ENCODE data around the gene ANKRD13C.
"Not testable (repeated sequence)": the region's sequence is repeated elsewhere in the genome, so short reads cannot be mapped to it uniquely, and the experiment has no call there.

The ANKRD13C gene

GRCh38 chr1:70358921-70359564 is 4.5 kb upstream of the ANKRD13C start:
- DNase-seq: no peak

DNA sequence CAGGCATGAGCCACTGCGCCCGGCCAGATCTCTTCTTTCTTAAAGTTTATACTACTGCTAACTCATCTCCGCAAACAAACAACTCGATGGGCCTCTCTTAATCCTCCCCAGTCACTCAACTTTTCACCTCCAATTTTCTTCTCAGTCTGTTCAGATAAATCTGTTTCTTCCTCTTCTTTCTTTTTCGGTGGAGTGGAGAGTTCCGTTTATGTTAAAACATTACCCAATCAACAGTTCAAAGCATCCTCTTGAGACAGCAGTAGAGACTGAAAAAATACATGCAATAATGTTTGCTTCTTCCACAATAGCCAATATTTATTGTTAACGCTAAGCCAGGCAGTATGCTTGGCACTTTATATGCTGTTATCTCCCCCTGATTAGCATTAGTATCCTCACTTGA is 1.4 kb upstream of the ANKRD13C start:
- DNase-seq: no peak

DNA sequence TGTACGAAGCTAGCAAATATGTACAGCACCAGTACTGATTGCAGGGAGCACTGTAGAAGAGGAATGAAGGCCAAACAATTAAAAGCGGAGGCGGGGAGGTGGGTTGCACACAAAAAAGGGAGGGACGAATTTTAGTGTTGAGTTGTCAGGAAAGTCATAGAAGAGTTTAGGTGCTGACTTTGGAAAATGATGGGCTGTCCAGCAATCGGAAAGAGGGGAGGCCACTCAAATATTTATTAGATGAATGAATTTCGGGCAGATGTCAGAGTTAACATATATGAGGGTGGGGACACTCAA is 537 bp upstream of the ANKRD13C start:
- no peak for DNase-seq

DNA sequence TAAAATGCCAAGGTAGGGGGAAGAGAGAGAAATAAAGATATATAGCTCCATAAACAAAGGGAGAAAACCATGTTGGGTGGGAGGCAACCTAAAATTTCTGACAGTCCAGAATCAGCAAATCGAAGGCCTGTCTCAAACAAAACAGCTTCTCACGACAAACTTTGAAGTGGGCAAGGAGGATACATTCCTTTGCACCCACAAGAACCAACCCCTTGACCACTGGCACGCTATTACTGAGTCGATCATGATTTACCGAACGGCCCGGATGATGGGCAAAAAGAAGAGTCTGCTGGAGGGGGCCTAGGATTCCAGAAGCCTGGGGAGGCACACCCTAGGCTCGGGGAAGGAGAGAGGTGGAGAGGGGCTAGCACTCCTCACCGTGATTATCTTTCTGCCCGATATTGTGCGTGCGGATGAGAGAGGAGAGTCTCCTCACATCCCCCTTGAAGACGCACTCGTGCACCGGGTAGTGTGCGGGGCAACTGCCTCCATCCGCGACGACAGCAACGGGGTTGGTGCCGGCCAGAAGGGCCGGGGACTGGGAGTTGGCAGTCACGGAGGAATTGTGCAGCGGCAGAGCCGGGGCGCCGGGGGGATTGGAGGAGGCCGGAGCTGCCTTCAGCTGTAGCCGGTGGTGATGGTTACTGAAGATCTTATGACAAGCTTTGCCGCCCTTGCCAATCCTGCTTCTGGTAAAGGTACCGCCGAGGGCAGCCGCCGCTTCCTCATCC is 756 bp downstream of the ANKRD13C start:
- DNase-seq: peak; percentile 61

DNA sequence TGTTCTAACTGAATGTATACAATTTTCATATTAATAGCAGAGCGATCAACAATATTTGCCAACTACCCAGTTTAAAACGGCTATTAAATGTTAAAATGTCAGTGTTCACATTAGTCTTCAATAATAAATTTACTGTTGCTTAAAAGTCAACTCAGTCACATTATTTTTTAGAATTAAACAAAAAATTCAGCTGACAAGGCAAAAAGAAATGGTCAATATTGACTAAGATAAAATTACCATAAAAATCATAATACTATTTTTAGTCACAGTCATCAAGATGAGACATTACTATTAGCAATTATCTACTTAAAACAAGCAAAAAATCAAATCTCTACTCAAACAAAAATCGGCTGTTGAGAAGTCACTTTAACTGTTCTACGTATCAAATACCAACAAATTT is 1.5 kb downstream of the ANKRD13C start:
- DNase-seq: no peak

- not testable (repeated sequence) for DNase-seq
Measured at GRCh38 chr1:70349799-70350198, 4.7 kb downstream of the ANKRD13C start.

- DNase-seq: no peak
Measured at GRCh38 chr1:70348399-70349165, 5.9 kb downstream of the ANKRD13C start.

DNA sequence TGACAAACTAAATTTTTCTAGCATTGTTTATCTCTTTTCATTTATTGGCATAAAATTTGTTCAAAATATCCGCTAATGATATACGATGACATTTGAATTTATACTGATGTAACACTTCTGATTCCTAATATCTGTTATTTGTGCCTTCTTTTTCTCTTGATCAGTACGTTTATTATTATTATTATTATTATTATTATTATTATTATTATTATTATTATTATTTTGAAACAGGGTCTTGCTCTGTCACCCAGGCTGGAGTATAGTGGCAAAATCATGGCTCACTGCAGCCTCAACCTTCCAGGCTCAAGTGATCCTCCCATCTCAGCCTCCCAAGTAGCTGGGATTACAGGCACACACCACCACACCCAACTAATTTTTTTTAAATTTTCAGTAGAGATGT is 14.9 kb downstream of the ANKRD13C start:
- DNase-seq: not testable (repeated sequence)

DNA sequence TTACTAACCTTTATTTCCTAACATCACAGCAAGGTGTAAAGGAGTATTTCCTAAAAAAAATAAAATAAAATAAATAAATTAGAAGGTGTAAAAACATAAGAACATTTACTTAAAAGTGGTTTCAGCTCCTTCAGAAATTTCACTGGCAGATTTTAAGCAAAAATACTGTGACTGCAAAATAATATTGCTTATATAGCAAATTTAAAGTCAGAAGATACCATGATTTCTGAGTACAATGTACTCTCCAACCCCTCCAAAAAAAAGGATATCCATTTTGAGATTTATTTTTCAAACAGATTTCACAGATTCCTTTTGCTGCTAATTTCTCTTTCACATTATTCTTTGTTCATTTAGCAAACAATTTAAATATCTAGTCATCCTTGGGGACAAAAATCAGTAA is 18.5 kb downstream of the ANKRD13C start:
- no peak for DNase-seq

GRCh38 chr1:70334436-70334835 is 20.1 kb downstream of the ANKRD13C start:
- DNase-seq: no peak

DNA sequence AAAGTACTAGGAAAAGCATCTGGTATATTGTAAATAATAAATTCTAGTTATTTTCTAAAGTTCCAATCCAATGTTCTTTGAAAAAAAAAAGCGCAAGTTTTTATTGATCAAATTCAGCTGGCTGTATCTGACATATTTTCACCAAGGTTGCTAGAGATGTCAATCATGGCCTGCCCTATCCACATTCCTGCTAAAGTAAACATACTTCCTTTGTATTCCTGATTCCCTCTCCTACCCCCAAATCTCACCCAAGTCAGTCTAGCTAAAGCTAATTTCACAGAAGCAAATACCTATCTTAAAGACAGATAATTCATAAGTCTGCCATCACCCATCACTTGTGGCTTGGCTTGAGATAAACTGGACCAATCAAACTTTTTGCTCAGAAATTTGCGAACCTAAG is 21.3 kb downstream of the ANKRD13C start:
- no peak for DNase-seq

DNA sequence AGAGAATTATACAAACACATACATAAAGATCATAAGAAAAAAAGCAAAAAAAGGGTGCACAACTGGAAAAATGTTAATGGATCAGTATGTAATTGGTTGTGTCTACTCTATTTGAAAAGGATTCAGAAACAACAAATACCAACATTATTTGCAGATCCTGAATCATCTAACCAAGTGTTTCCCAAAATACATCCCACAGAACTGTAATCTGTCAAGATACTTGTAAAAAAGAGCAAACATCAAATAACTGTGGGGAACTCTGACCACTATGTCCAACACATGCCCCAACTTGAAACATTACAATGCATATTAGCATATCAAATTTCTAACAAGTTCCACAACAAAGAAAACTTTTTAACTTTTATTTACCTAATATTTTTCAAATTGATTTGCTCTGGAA is 22.6 kb downstream of the ANKRD13C start:
- DNase-seq: no peak

GRCh38 chr1:70327306-70328076 is 27.0 kb downstream of the ANKRD13C start:
- no peak for DNase-seq

DNA sequence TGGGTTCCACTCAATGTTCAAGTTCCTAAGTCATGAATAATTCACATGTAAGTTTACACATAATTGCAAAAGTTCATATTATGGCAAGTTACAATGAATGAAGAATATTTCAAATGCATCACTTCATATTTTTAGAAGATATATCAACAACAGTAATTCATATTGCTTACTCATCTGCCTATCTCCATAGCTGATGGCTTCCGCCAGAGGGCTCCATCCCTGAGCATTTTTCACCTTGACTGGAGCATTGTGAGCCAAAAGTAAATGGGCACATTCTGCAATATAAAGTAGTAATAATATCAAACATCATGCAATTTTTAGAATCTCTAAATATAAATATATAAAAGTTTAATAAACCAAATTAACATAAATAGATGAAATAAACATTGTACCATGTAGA is 29.8 kb downstream of the ANKRD13C start:
- DNase-seq: no peak

- DNase-seq: no peak
Measured at GRCh38 chr1:70319750-70320149, 34.8 kb downstream of the ANKRD13C start.

- DNase-seq: no peak
Measured at GRCh38 chr1:70318191-70318590, 36.3 kb downstream of the ANKRD13C start.

DNA sequence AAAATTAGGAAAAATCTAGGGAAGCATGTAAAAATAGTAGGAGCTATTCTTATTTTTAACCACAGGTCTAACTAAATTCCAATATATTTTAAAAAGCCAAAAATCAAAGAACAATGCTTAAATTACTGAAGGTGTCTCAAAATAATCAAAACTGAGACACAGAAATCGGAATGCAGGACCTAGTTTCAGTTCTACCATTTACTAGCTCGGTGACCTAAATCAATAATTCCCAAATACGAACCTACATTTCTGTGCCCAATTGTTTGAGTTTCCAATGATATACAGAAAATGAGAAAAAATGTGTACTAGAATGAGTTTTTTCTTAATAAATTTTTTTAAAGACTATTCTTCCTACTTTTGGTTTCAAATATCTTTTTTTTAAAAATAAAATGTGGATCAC is 37.4 kb downstream of the ANKRD13C start:
- no peak for DNase-seq

- no peak for DNase-seq
Measured at GRCh38 chr1:70315782-70316181, 38.7 kb downstream of the ANKRD13C start.

GRCh38 chr1:70314706-70315304 is 39.7 kb downstream of the ANKRD13C start:
- no peak for DNase-seq

DNA sequence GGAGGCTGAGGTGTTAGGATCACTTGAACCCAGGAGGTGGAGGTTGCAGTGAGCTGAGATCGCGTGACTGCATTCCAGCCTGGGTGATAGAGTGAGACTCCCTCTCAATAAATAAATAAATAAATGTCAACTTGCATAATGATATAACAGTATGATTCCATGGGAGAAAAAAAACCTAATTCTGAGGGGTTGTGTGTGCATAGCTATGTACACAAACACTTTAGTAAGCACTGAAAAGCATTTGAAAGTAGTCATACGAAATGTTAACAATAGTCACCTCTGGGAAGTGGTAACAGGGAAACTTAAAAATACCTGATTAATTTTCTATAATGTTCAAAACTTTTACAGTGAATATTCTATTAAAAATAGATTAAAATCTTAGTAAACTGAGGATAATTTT is 43.2 kb downstream of the ANKRD13C start:
- DNase-seq: no peak

GRCh38 chr1:70299472-70299871 is 55.0 kb downstream of the ANKRD13C start:
- no peak for DNase-seq

DNA sequence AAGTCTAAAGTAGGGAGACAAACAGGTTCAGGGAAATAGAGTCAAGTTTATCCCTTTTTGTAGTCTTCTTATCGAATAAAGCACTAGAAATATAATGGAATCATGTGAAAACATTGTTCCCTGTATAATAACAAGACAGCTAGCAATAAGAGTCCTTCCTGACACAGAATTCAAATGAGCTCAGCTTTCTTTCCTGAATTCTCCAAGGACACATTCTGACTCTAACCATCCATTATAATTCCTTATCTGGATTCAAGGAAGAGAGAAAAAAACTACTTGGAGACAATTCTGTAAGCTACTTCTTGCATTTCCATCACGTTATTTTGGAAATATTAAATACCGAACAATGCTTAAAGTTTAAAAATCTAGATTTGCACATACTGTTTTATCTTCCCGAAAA is 58.8 kb downstream of the ANKRD13C start:
- DNase-seq: no peak

Measured in activated CD4-positive, alpha-beta T cell treated with anti-CD3 and anti-CD28 coated beads for 48 hours (primary cell).